ENCODE measurements around the gene LPCAT3.

Gene LPCAT3

GRCh38 chr12:6958609-6959057 is 59.6 kb downstream of the LPCAT3 start:
- no peak overlapping the region for H3K4me3 ChIP-seq (ENCODE audit: low read depth, low read length)
- H3K9me3 ChIP-seq (ENCODE audit: control insufficient read depth, insufficient read depth, low read depth, low read length) = no peaks in the 10 kb centered on the region
- ChIA-PET CTCF (interaction anchor here (0.9 to 1.0 kb wide), 2 partner anchors 14 to 86 kb away, joined by 3 read pairs; partner anchors contain the start of gene SPSB2), POLR2A (interaction anchor here (1.0 to 1.2 kb wide), 2 partner anchors 12 to 92 kb away, joined by 3 to 5 read pairs; partner anchors contain the start of gene TPI1)
- H3K27ac ChIP-seq (ENCODE audit: extremely low read depth, low read depth, low read length) = no peak overlapping the region
- peaks cover 2% of the 10 kb centered on the region; the same call in 1 of the 2 replicates for H3K4me1 ChIP-seq (ENCODE audit: control insufficient read depth, insufficient read depth, low read length)
- no peaks in the 10 kb centered on the region for H3K36me3 ChIP-seq (ENCODE audit: control insufficient read depth in 2 of 2, insufficient read depth in 1 of 2, low read length in 2 of 2)
- no peak for TF ChIP-seq ZNF18 (tag by site-specific recombination; IDR thresholded peaks at IDR 0.05)
- no peak for TF ChIP-seq ZNF624 (tag by site-specific recombination; IDR thresholded peaks at IDR 0.05)
- TF ChIP-seq ZNF692 (tag by site-specific recombination; IDR thresholded peaks at IDR 0.05) = no peak
- TF ChIP-seq ZNF274 (IDR thresholded peaks at IDR 0.05; ENCODE audit: low read length) = no peak
- TF ChIP-seq ZNF274 (tag by site-specific recombination; IDR thresholded peaks at IDR 0.05; ENCODE audit: borderline replicate concordance) = no peak
- no peak for TF ChIP-seq ZNF239 (tag by site-specific recombination; IDR thresholded peaks at IDR 0.05)
- TF ChIP-seq ZBTB49 (tag by site-specific recombination; IDR thresholded peaks at IDR 0.05; ENCODE audit: low read depth) = no peak
- no peak for TF ChIP-seq WT1 (tag by site-specific recombination; IDR thresholded peaks at IDR 0.05)
- TF ChIP-seq PATZ1 (tag by site-specific recombination; IDR thresholded peaks at IDR 0.05) = no peak

- H3K4me3 ChIP-seq (ENCODE audit: low read depth, low read length) = no peak overlapping the region
- peaks cover 2% of the 10 kb centered on the region; the same call in 1 of the 2 replicates for H3K4me1 ChIP-seq (ENCODE audit: control insufficient read depth, insufficient read depth, low read length)
- no peaks in the 10 kb centered on the region for H3K9me3 ChIP-seq (ENCODE audit: control insufficient read depth, insufficient read depth, low read depth, low read length)
- ChIA-PET POLR2A (interaction anchor here (1.2 kb wide), 1 partner anchor 91 kb away, joined by 3 read pairs; the partner anchor contains the start of gene TPI1), CTCF (interaction anchor here (0.5 to 1.0 kb wide), 3 partner anchors 13 to 136 kb away, joined by 3 to 4 read pairs (median 3); partner anchors contain the start of gene SPSB2)
- no peak overlapping the region for H3K27ac ChIP-seq (ENCODE audit: extremely low read depth, low read depth, low read length)
- TF ChIP-seq ZNF548 (tag by site-specific recombination; IDR thresholded peaks at IDR 0.05) (no peak), ZNF404 (tag by site-specific recombination; IDR thresholded peaks at IDR 0.05) (no peak), ZNF114 (tag by site-specific recombination; IDR thresholded peaks at IDR 0.05) (no peak), PRDM6 (tag by site-specific recombination; IDR thresholded peaks at IDR 0.05) (no peak), ZNF560 (tag by site-specific recombination; IDR thresholded peaks at IDR 0.05; ENCODE audit: borderline replicate concordance) (no peak), ZNF133 (tag by site-specific recombination; IDR thresholded peaks at IDR 0.05) (no peak), BCL11A (tag by site-specific recombination; IDR thresholded peaks at IDR 0.05; ENCODE audit: low read depth) (no peak)
- no peaks in the 10 kb centered on the region for H3K36me3 ChIP-seq (ENCODE audit: control insufficient read depth in 2 of 2, insufficient read depth in 1 of 2, low read length in 2 of 2)
Observed at GRCh38 chr12:6957741-6958608, 60.3 kb downstream of the LPCAT3 start.

Data from HEK293 (cell line).